GM21515 (cell line): ENCODE data around the gene POU6F1.

Experiments used
- ATAC-seq: cut with Tn5 transposase; IDR thresholded peaks from one replicate; pipeline ENCODE4 v1.9.1; 2021; ENCODE audit not compliant: unreplicated experiment

The POU6F1 gene

GRCh38 chr12:51198568-51199365 lies 19.1 kb downstream of the POU6F1 start:
- ATAC-seq, result no peak

- no peak for ATAC-seq
Measured at GRCh38 chr12:51197736-51198567, 19.9 kb downstream of the POU6F1 start.

- no peak for ATAC-seq
Measured at GRCh38 chr12:51196547-51196946, 21.3 kb downstream of the POU6F1 start.

- ATAC-seq, result no peak
Measured at GRCh38 chr12:51195841-51196240, 22.0 kb downstream of the POU6F1 start.

- no peak for ATAC-seq
Measured at GRCh38 chr12:51192284-51192671, 25.6 kb downstream of the POU6F1 start.

- no peak for ATAC-seq
Measured at GRCh38 chr12:51191516-51192283, 26.2 kb downstream of the POU6F1 start.

- no peak for ATAC-seq
Measured at GRCh38 chr12:51190820-51191219, 27.0 kb downstream of the POU6F1 start.

- ATAC-seq, result no peak
Measured at GRCh38 chr12:51189790-51190355, 28.0 kb downstream of the POU6F1 start.

GRCh38 chr12:51188359-51189051 lies 29.4 kb downstream of the POU6F1 start:
- no peak for ATAC-seq

- no peak for ATAC-seq
Measured at GRCh38 chr12:51187370-51187987, 30.4 kb downstream of the POU6F1 start.

GRCh38 chr12:51186465-51187085 lies 31.3 kb downstream of the POU6F1 start:
- ATAC-seq, result no peak

GRCh38 chr12:51185171-51185717 lies 32.6 kb downstream of the POU6F1 start:
- ATAC-seq, result no peak

GRCh38 chr12:51183816-51184215 lies 34.0 kb downstream of the POU6F1 start:
- no peak for ATAC-seq

- no peak for ATAC-seq
Measured at GRCh38 chr12:51183349-51183748, 34.5 kb downstream of the POU6F1 start.

GRCh38 chr12:51181558-51181957 lies 36.3 kb downstream of the POU6F1 start:
- ATAC-seq, result no peak

- ATAC-seq, result no peak
Measured at GRCh38 chr12:51177897-51178296, 40.0 kb downstream of the POU6F1 start.

GRCh38 chr12:51174501-51174900 lies 43.4 kb downstream of the POU6F1 start:
- no peak for ATAC-seq

- ATAC-seq, result peak; percentile 94
Measured at GRCh38 chr12:51172515-51173431, 45.1 kb downstream of the POU6F1 start, which contains the start of gene TFCP2. Gene TFCP2 (minus strand): TSS chr12:51173135. CDS start chr12:51172422, 713 bp downstream.
